Measurements from ENCODE around the gene HPSE2. TPM values are rescaled to one million over a fixed set of nuclear protein-coding genes. Genes with fewer than 3 reads are reported as not detected.

Gene HPSE2
- total and polyA plus RNA-seq, 12 donors, result 0.04 to 0.24 (median 0.13) TPM; not detected in 6

- WGBS, 2 donors, result 78 to 85% methylated on average over 5 of the region's 5 CpGs
- no peaks in the 10 kb centered on the region for H3K9me3 ChIP-seq
- no peak for TF ChIP-seq CTCF (IDR thresholded peaks at IDR 0.05)
- intact Hi-C loops (cut with DNase I), result no loop called here
- peaks cover 0 to 11% (median 0%) of the 10 kb centered on the region in 7 donors for H3K27me3 ChIP-seq
- peaks cover 0 to 5% (median 0%) of the 10 kb centered on the region in 9 donors for H3K4me1 ChIP-seq
- DNase-seq, result no peak
- H3K36me3 ChIP-seq, result no peaks in the 10 kb centered on the region
- H3K4me3 ChIP-seq, result no peak overlapping the region
- ATAC-seq, result no peak
- no peak overlapping the region for H3K27ac ChIP-seq
Measured at GRCh38 chr10:98570834-98571233, 664.8 kb downstream of the HPSE2 start.

- H3K4me3 ChIP-seq, result no peak overlapping the region
- no peak for ATAC-seq
- no peak overlapping the region for H3K27ac ChIP-seq
- H3K9me3 ChIP-seq, result no peaks in the 10 kb centered on the region
- peaks cover 0 to 5% (median 0%) of the 10 kb centered on the region in 9 donors for H3K4me1 ChIP-seq
- peaks cover 0 to 4% (median 0%) of the 10 kb centered on the region in 7 donors for H3K27me3 ChIP-seq
- no peak for DNase-seq
- TF ChIP-seq CTCF (IDR thresholded peaks at IDR 0.05), result no peak
- no peaks in the 10 kb centered on the region for H3K36me3 ChIP-seq
- intact Hi-C loops (cut with DNase I), result no loop called here
Measured at GRCh38 chr10:98569853-98570252, 665.8 kb downstream of the HPSE2 start.

DNA sequence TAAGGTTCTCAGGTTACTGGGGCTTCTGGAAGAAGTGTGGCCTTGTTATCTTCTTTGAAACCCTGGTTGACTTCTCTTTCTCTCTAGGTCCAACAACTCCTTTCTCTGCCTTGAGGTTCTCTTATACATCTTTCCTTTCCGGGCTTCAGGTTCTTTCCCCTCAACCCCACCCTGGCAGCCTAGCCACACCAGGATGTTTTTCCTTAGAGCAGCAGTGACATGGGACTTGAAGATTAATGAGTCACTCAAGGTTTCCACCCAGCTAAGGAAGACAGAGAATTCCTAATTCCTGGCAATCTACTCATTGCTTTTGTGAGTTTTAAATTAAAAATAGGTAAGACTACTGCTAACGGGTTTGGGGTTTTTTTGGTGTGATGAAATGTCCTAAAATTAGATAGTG is 667.1 kb downstream of the HPSE2 start:
- no peak overlapping the region for H3K4me3 ChIP-seq
- intact Hi-C loops (cut with DNase I), result no loop called here
- H3K27ac ChIP-seq, result no peak overlapping the region
- peaks cover 0 to 5% (median 0%) of the 10 kb centered on the region in 9 donors for H3K4me1 ChIP-seq
- WGBS, 2 donors, result 62 to 70% methylated on average over 2 of the region's 2 CpGs
- DNase-seq (no peak), ATAC-seq (no peak)
- no peaks in the 10 kb centered on the region for H3K9me3 ChIP-seq
- no peaks in the 10 kb centered on the region for H3K36me3 ChIP-seq
- no peak for TF ChIP-seq CTCF (IDR thresholded peaks at IDR 0.05)
- H3K27me3 ChIP-seq, result peaks cover 0 to 2% (median 0%) of the 10 kb centered on the region in 7 donors

- ATAC-seq, result peak in 2 of 8 donors; percentile 33 to 65
Measured at GRCh38 chr10:98567391-98568133, 668.1 kb downstream of the HPSE2 start.

More at GRCh38 chr10:98567391-98568133, 668.1 kb downstream of the HPSE2 start:
- Histone ChIP-seq H3K36me3 (no peaks in the 10 kb centered on the region), H3K27me3 (no peaks in the 10 kb centered on the region), H3K4me3 (no peak overlapping the region), H3K27ac (no peak overlapping the region), H3K4me1 (peaks cover 0 to 5% (median 0%) of the 10 kb centered on the region in 9 donors), H3K9me3 (no peaks in the 10 kb centered on the region)
- DNase-seq, result no peak
- WGBS, 2 donors, result 16 to 20% methylated on average over 4 of the region's 4 CpGs
- TF ChIP-seq CTCF (IDR thresholded peaks at IDR 0.05), result no peak
- intact Hi-C loops (cut with DNase I), result no loop called here

All from heart right ventricle (tissue), 16 donors.